Activated B cell treated with CpG ODN at 0.5 μM for 24 hours (primary cell): Measurements from ENCODE around the gene VPS37B. TPM values are rescaled to one million over a fixed set of nuclear protein-coding genes. Genes with fewer than 3 reads are reported as not detected.
A peak's percentile ranks its signal among the peaks of the same experiment; 100 is the strongest.

Experiments used
- ATAC-seq: fragments of 200-7000 bp; cut with Tn5 transposase; one replicate; pipeline ENCODE4 v1.10.0; 2021; ENCODE audit warnings: low read depth, mild to moderate bottlenecking, moderate library complexity
- CTCF ChIA-PET: fragments of 350-600 bp; sonication (Branson Sonifier 250); formaldehyde crosslinking; loops from one replicate; lab custom pipeline; 2021; ENCODE audit warnings: antibody characterized with exemption; lab: Charles Lee
- POLR2A ChIA-PET: fragments of 350-600 bp; sonication (Branson Sonifier 250); formaldehyde crosslinking; loops from one replicate; lab custom pipeline; 2021; ENCODE audit warnings: antibody characterized with exemption; lab: Charles Lee
- DNase-seq: peaks from one replicate; pipeline ENCODE4 v3.0.0; 2022
- H3K27ac Mint-ChIP-seq: one replicate; pipeline ENCODE4 v1.8.0; 2020; ENCODE audit warnings: mixed read lengths
- H3K27me3 Mint-ChIP-seq: one replicate; pipeline ENCODE4 v1.8.0; 2021; ENCODE audit warnings: mixed read lengths
- H3K36me3 Mint-ChIP-seq: one replicate; pipeline ENCODE4 v1.8.0; 2021; ENCODE audit warnings: low read depth, mixed read lengths
- H3K4me1 Mint-ChIP-seq: one replicate; pipeline ENCODE4 v1.8.0; 2021; ENCODE audit warnings: mixed read lengths
- H3K4me3 Mint-ChIP-seq: one replicate; pipeline ENCODE4 v1.8.0; 2020; ENCODE audit warnings: mild to moderate bottlenecking, mixed read lengths
- H3K9me3 Mint-ChIP-seq: one replicate; pipeline ENCODE4 v1.8.0; 2020; ENCODE audit warnings: mixed read lengths
- intact Hi-C: fragments of 100-400 bp; cut with micrococcal nuclease; formaldehyde crosslinking; loops from one replicate; pipeline ENCODE4 v1.15.1; 2024
- total RNA-seq: library from RNA; stranded (reverse); gene quantifications from 2 replicates; pipeline ENCODE4 v1.2.3, GENCODE V29; 2022
- TF ChIP-seq, protein P1 (sequence below): fragments of 200-600 bp; IDR thresholded peaks from one replicate; pipeline ENCODE4 v1.8.0; 2022; ENCODE audit warnings: antibody characterized with exemption, mild to moderate bottlenecking

The VPS37B gene
- total RNA-seq, 1 donor from 2014 or later: 54.1 TPM

- TF ChIP-seq, protein P1, sequence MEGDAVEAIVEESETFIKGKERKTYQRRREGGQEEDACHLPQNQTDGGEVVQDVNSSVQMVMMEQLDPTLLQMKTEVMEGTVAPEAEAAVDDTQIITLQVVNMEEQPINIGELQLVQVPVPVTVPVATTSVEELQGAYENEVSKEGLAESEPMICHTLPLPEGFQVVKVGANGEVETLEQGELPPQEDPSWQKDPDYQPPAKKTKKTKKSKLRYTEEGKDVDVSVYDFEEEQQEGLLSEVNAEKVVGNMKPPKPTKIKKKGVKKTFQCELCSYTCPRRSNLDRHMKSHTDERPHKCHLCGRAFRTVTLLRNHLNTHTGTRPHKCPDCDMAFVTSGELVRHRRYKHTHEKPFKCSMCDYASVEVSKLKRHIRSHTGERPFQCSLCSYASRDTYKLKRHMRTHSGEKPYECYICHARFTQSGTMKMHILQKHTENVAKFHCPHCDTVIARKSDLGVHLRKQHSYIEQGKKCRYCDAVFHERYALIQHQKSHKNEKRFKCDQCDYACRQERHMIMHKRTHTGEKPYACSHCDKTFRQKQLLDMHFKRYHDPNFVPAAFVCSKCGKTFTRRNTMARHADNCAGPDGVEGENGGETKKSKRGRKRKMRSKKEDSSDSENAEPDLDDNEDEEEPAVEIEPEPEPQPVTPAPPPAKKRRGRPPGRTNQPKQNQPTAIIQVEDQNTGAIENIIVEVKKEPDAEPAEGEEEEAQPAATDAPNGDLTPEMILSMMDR: no peak
- Mint-ChIP-seq H3K36me3 (peaks cover 78% of the 10 kb centered on the region), H3K4me3 (no peak overlapping the region), H3K27ac (peak overlapping the region; percentile 30), H3K4me1 (peaks cover 12% of the 10 kb centered on the region), H3K27me3 (no peaks in the 10 kb centered on the region), H3K9me3 (no peaks in the 10 kb centered on the region)
- ChIA-PET POLR2A (interaction anchor here (0.5 to 1.0 kb wide), 3 partner anchors 62 to 380 kb away, joined by 3 to 4 read pairs (median 4); no protein-coding TSS in a partner anchor), CTCF (interaction anchor here (1.6 kb wide), 1 partner anchor 63 kb away, joined by 12 read pairs; no protein-coding TSS in a partner anchor)
- ATAC-seq (no peak), DNase-seq (no peak)
- intact Hi-C loops: no loop called here
These were observed 39.7 kb downstream of the VPS37B start for GRCh38 chr12:122855928-122856831.

GRCh38 chr12:122855071-122855829 is 40.7 kb downstream of the VPS37B start:
- TF ChIP-seq, protein P1: no peak
- H3K36me3 Mint-ChIP-seq: peaks cover 76% of the 10 kb centered on the region
- no peaks in the 10 kb centered on the region for H3K27me3 Mint-ChIP-seq
- peaks cover 5% of the 10 kb centered on the region for H3K4me1 Mint-ChIP-seq
- ChIA-PET POLR2A (interaction anchor here (0.6 to 1.0 kb wide), 2 partner anchors 61 to 380 kb away, joined by 3 to 4 read pairs; no protein-coding TSS in a partner anchor), CTCF (interaction anchor here (1.6 kb wide), 1 partner anchor 62 kb away, joined by 12 read pairs; no protein-coding TSS in a partner anchor)
- H3K27ac Mint-ChIP-seq: no peak overlapping the region
- H3K9me3 Mint-ChIP-seq: no peaks in the 10 kb centered on the region
- ATAC-seq: no peak
- H3K4me3 Mint-ChIP-seq: no peak overlapping the region
- no peak for DNase-seq
- intact Hi-C loops: no loop called here

DNA sequence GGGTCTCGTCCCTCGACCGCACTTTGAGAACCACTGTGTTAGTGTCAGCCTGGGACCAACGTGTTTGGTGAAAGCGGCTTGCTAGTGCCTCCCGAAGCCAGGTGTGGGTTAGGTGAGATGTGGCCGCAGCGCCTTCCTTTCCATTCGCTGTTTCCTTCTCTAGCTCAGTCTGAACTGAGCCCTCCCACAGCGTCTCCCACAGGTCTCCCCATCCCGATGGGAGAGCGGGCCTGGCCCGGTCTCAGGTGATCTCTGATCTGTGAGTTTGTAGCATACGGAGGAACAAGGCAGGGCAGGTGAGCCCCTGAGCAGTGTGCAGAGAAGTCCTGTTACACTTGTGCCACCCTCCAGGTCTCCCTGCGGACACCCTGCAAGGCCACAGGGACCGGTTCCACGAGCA is 41.4 kb downstream of the VPS37B start:
- DNase-seq: no peak
- H3K36me3 Mint-ChIP-seq: peaks cover 74% of the 10 kb centered on the region

DNA sequence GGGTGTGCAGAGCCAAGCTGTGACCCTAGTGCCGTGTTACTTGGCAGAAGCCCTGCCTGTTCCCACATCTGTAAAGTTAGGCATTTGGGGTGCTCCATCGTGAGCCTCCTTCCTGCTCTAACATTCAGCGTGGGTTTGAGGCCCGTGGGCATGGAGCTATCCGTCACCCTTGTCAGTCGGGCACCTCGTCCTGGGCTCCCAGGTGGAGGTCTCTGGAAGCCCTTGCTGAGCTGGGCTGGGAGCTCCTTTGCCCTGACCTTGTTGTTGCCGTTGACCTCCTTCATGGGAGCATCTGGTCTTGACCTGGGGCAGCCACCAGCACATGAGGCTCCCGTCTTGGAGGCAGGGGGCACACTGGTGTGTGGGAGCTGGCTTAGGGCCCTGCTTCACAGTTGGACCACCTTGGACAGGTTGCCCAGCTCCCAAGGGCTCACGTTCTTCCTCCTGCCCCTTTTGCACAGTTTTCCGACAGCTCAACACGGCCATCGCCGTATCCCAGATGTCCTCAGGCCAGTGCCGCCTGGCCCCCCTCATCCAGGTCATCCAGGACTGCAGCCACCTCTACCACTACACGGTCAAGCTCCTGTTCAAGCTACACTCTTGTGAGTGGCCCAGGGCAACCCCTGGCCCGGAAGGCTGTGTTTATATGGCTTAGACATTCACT is 42.2 kb downstream of the VPS37B start:
- Mint-ChIP-seq H3K9me3 (no peaks in the 10 kb centered on the region), H3K27ac (no peak overlapping the region), H3K4me1 (no peaks in the 10 kb centered on the region), H3K36me3 (peaks cover 72% of the 10 kb centered on the region), H3K4me3 (no peak overlapping the region), H3K27me3 (no peaks in the 10 kb centered on the region)
- TF ChIP-seq, protein P1: no peak
- ATAC-seq (no peak), DNase-seq (no peak)
- intact Hi-C loops: no loop called here
- POLR2A ChIA-PET: interaction anchor here (0.6 to 1.4 kb wide), 2 partner anchors 10 to 17 kb away, joined by 4 to 6 read pairs; no protein-coding TSS in a partner anchor
- CTCF ChIA-PET: interaction anchor here (1.2 kb wide), 2 partner anchors 59 to 99 kb away, joined by 4 to 7 read pairs; no protein-coding TSS in a partner anchor

More for the DNA sequence above, 41.4 kb downstream of the VPS37B start:
- Mint-ChIP-seq H3K27ac (no peak overlapping the region), H3K4me1 (no peaks in the 10 kb centered on the region), H3K27me3 (no peaks in the 10 kb centered on the region), H3K9me3 (no peaks in the 10 kb centered on the region), H3K4me3 (no peak overlapping the region)
- ChIA-PET POLR2A (no interaction called here), CTCF (interaction anchor here (1.2 kb wide), 1 partner anchor 98 kb away, joined by 4 read pairs; no protein-coding TSS in a partner anchor)
- intact Hi-C loops: no loop called here
- ATAC-seq: no peak
- TF ChIP-seq, protein P1: no peak
